ENCODE measurements around the gene SFR1.
"Not testable (repeated sequence)": the region's sequence is repeated elsewhere in the genome, so short reads cannot be mapped to it uniquely, and the experiment has no call there.

Gene SFR1

DNA sequence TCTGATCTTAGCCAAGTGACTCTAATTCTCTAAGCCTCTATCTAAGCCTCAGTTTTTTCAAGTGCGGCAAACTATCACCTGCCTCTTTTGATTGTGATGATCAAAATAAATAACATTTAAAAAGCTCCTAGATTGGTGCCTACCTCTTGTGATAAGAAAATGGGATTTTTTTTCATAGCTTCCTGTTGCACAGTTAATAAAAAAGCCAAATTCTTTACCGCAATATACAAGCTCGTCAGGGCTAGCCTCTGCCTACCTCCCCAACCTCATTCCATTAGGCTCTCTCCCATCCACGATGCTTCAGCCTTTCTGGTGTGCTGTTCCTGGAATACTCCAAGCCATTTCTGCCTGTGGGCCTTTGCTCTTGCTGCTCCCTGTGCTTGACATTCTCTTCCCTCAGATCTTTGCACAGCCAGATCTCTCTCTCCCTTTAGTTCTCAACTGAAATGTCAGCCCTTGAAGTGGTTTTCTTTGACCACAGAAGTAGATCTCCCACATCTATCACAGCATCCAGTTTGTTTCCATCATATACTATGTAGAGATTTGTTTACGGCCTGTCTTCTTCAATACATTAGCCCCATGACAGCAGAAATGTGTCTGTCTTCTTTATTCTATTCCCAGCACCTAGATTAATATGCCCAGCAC lies 48.8 kb downstream of the SFR1 start:
- no peak for DNase-seq
- TF ChIP-seq POLR2A (IDR thresholded peaks at IDR 0.05; ENCODE audit: low read length) (no peak), GATA1 (IDR thresholded peaks at IDR 0.05; ENCODE audit: low read depth, low read length) (no peak)

DNA sequence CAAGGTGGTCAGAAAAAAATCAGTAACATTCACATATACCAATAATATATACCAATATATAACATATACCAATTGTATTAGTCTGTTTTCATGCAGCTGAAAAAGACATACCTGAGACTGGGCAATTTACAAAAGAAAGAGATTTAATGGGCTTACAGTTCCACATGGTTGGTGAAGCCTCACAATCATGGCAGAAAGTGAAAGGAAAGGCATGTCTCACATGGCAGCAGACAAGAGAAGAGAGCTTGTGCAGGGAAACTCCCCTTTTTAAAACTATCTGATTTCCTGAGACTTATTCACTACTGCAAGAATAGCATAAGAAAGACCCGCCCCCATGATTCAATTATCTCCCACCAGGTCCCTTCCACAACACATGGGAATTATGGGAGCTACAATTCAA lies 52.2 kb downstream of the SFR1 start:
- DNase-seq, result not testable (repeated sequence)

Measured in erythroblast (primary cell).